Lower leg skin (tissue), 3 donors: ENCODE results near the gene TTC4.

Source experiments
- POLR2A ChIP-seq, 2 donors: fragments of 450-650 bp; IDR thresholded peaks; one replicate each; pipeline ENCODE4 v1.6.1; 2016 to 2017; ENCODE audit warnings: antibody characterized with exemption in 2 of 2, mild to moderate bottlenecking in 1 of 2, moderate library complexity in 1 of 2
- TF ChIP-seq, protein P1 (sequence below), 3 donors: fragments of 450-650 bp; IDR thresholded peaks; one replicate each; pipeline ENCODE4 v1.5.1; 2016; ENCODE audit warnings: antibody characterized with exemption in 3 of 3, mild to moderate bottlenecking in 3 of 3, moderate library complexity in 2 of 3

GRCh38 chr1:54709547-54710292 lies 5.9 kb upstream of the TTC4 start:
- TF ChIP-seq, protein P1, sequence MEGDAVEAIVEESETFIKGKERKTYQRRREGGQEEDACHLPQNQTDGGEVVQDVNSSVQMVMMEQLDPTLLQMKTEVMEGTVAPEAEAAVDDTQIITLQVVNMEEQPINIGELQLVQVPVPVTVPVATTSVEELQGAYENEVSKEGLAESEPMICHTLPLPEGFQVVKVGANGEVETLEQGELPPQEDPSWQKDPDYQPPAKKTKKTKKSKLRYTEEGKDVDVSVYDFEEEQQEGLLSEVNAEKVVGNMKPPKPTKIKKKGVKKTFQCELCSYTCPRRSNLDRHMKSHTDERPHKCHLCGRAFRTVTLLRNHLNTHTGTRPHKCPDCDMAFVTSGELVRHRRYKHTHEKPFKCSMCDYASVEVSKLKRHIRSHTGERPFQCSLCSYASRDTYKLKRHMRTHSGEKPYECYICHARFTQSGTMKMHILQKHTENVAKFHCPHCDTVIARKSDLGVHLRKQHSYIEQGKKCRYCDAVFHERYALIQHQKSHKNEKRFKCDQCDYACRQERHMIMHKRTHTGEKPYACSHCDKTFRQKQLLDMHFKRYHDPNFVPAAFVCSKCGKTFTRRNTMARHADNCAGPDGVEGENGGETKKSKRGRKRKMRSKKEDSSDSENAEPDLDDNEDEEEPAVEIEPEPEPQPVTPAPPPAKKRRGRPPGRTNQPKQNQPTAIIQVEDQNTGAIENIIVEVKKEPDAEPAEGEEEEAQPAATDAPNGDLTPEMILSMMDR (IDR thresholded peaks at IDR 0.05) = no peak
- no peak for TF ChIP-seq POLR2A (IDR thresholded peaks at IDR 0.05)
